Choroid plexus epithelial cell (primary cell): ENCODE measurements around the gene CDH11.

ENCODE experiments used
- DNase-seq: peaks from one replicate; pipeline ENCODE4 v3.0.0-alpha.2; 2010; ENCODE audit warnings: low read depth
- H3K4me3 ChIP-seq: 2 replicates; pipeline ENCODE4 v1.5.1; 2011; ENCODE audit warnings: low read depth, mild to moderate bottlenecking, control low read depth, low read length, moderate library complexity
- CTCF ChIP-seq: conservative IDR thresholded peaks from 2 replicates; pipeline ENCODE4 v1.5.1; 2011; ENCODE audit warnings: low read depth, mild to moderate bottlenecking, control low read depth, inconsistent platforms, low read length, moderate library complexity

CDH11 gene, protein sequence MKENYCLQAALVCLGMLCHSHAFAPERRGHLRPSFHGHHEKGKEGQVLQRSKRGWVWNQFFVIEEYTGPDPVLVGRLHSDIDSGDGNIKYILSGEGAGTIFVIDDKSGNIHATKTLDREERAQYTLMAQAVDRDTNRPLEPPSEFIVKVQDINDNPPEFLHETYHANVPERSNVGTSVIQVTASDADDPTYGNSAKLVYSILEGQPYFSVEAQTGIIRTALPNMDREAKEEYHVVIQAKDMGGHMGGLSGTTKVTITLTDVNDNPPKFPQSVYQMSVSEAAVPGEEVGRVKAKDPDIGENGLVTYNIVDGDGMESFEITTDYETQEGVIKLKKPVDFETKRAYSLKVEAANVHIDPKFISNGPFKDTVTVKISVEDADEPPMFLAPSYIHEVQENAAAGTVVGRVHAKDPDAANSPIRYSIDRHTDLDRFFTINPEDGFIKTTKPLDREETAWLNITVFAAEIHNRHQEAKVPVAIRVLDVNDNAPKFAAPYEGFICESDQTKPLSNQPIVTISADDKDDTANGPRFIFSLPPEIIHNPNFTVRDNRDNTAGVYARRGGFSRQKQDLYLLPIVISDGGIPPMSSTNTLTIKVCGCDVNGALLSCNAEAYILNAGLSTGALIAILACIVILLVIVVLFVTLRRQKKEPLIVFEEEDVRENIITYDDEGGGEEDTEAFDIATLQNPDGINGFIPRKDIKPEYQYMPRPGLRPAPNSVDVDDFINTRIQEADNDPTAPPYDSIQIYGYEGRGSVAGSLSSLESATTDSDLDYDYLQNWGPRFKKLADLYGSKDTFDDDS

GRCh38 chr16:65121870-65122723, at the start of gene CDH11:
Gene CDH11 (minus strand): TSS chr16:65122063. CDS start chr16:65004869, 117,194 bp downstream.
- peak; percentile 92 for DNase-seq
- peak within 1 kb of the TSS; percentile 75 for H3K4me3 ChIP-seq
- peak; percentile 46 for TF ChIP-seq CTCF

DNA sequence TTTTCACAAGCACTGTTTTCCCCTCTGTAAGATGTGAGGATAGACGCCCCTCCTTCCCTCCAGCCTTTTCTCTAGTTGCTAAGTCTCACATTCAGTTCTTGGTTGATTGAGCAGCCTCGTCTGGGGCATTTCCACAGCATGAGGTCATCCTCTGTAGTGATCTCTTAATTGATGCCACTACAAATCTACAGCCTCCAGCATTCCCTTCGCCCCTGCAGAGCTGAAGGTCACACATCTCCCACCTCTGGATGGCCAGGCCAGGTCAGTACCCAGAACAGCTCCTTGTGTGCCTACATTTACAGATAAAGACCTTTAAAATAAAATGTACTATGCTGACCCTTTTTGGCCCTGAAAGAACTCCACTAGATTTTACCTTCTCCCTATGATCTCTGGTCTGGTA, 32.5 kb upstream of the CDH11 start:
- no peak for DNase-seq
- no peak overlapping the region for H3K4me3 ChIP-seq
- no peak for TF ChIP-seq CTCF

GRCh38 chr16:65153365-65154105, 31.7 kb upstream of the CDH11 start:
- DNase-seq = no peak
- no peak overlapping the region for H3K4me3 ChIP-seq
- no peak for TF ChIP-seq CTCF

- H3K4me3 ChIP-seq = no peak overlapping the region
- no peak for DNase-seq
- TF ChIP-seq CTCF = no peak
These were observed 26.9 kb upstream of the CDH11 start for GRCh38 chr16:65148804-65149203.

GRCh38 chr16:65142276-65142675, 20.4 kb upstream of the CDH11 start:
- H3K4me3 ChIP-seq = no peak overlapping the region
- no peak for TF ChIP-seq CTCF
- DNase-seq = peak; percentile 1

DNA sequence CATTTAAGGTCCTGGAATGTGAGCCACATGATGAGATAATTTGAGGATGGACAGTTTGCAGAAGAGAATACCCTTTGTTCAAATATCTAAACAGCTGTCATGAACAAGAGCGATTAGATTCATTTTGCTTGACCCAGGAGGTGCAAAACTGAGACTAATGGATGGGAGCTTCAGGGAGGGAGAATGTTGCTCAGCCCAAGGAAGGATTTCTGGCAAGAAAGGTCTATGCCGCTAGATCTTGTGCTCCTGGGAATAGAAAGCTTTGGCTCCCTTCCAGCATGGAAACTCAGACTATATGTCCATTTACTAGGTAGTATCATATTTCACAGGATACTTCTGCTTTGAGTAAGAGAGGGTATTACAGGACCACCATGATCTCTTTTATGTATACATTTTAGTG, 14.8 kb upstream of the CDH11 start:
- H3K4me3 ChIP-seq = no peak overlapping the region
- no peak for TF ChIP-seq CTCF
- no peak for DNase-seq
